Activated effector memory CD4-positive, alpha-beta T cell treated with anti-CD3 and anti-CD28 coated beads, Interleukin-2, amount 50 U/mL, for 16 hours (primary cell): ENCODE results near the gene PYROXD2.
A peak's percentile ranks its signal among the peaks of the same experiment; 100 is the strongest.

Experiments
- DNase-seq: peaks from one replicate; pipeline ENCODE4 v3.0.0-alpha.2; 2020

PYROXD2 gene

GRCh38 chr10:98433881-98434732, 19.1 kb upstream of the PYROXD2 start:
- DNase-seq, result no peak

DNA sequence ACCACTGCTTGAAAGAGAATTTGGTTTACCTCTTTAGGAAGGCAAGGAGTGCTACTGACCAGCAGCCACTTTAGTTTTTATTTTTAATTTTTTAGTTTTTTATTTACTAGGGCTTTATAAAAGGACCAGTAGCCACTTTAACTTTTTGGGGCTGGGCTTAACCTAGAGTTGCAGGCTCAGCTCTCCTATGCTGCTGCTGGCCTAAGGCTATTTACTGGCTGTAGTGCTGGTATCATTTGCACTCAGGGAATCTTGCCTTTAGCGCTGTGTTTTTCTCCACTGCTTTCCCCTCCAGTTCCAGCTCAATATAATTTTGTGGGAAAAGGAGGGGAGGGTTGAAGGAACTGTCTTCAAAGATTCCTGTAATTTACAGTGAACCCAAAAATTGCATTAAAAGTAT, 18.4 kb upstream of the PYROXD2 start:
- DNase-seq, result no peak

DNA sequence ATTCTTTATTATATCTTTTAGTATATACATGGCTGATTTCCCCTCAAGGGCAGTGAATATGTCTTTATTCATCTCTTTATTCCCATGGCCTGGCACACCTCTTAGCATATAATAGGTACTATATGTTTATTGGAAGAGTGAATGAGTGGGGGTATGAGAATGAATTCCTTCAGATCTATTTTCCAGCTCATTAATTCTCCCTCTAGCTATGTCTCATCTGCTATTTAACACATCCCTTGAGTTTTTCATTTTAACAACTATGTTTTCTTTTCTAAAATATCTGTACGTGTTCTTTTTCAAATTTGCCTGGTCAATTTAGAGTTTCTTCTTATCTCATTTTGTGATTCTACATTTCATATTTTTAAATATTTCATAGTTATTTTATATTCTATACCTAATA, 17.3 kb upstream of the PYROXD2 start:
- no peak for DNase-seq

- no peak for DNase-seq
Observed at GRCh38 chr10:98431016-98431415, 16.0 kb upstream of the PYROXD2 start.

DNA sequence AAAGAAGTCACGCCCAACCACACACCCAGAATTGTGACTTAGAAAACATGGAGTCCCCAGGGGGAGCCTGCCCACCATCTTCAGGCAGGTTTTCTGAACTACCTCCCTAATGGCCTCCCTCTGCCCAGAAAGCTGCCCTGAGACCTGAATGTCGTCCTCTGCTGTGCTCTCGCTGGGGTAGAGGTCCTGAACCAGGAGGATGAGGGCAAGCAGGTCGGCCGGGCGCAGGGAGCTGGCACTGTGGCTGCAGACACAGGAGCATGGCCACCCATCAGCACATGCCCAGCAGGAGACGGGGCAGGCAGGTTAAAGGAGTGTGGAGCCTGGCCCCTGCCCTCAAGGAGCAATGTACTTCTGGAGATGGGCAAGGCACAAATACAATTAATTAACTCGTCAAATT, 15.4 kb upstream of the PYROXD2 start:
- DNase-seq, result no peak

- no peak for DNase-seq
Observed at GRCh38 chr10:98429320-98430072, 14.5 kb upstream of the PYROXD2 start.

DNA sequence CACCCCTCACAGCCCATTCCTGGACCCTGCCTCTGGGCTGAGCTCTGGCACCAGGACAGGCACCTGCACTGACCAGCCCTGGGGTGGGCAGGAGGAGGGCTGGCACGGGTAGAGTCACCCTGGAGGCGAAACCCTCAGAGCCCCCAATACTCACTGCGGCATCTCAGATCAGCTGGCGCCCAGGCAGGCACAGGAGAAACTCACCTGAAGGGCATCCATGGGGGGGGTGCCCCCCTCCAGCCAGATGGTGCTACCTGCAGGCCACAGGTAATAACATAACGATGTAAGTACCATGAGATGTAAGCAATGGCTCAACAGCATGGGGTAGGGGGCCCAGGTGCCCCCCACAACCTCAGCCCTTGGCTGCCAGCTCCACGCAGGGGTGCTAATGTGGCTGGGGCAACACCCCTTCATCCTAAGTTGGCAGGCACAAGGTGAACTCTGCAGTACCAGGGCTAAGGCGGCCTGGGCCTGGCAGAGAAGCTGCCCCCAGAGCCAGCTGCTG, 12.1 kb upstream of the PYROXD2 start:
- DNase-seq, result no peak

- DNase-seq, result peak; percentile 76
Observed at GRCh38 chr10:98425511-98426352, 10.8 kb upstream of the PYROXD2 start.

GRCh38 chr10:98424295-98425254, 9.6 kb upstream of the PYROXD2 start:
- no peak for DNase-seq

DNA sequence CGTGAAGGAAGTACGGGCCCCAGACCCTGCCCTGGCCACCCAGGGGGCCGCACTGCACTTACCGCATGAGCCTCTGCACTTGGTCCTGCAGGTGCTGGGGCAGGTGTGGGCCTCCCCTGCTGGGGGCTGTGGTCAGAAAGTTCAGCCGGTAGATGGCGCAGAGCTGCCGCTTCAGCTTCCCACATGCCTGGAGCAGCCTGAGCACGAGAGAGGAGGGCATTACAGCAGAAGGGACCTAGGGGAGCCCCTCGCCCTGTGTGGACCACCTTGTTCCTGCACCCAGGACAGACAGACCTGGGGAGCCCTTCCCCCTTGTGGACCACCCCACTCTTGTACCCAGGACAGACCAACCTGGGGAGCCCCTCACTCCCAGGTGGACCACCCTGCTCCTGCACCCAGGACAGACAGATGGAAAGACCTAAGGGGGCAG, 8.7 kb upstream of the PYROXD2 start:
- no peak for DNase-seq

DNA sequence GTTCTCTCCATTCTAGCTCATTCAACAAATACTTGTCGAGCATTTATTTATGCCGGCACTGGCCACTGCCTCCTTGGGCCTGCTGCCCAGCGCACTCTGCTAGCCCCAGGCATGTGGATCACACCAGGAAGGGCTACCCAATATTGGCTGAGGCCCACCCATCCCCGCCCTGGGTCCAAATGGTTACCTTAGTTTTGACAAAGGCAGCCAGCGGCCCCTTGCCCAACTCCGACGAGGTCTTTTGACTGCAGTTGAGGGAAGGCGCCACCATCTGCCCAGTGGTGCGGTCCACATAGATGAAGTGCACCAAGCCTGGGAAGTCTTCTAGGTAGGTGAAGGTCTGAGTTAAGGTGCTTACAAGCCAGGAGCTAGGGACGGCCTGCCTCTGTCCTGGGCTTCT, 7.2 kb upstream of the PYROXD2 start:
- no peak for DNase-seq

DNA sequence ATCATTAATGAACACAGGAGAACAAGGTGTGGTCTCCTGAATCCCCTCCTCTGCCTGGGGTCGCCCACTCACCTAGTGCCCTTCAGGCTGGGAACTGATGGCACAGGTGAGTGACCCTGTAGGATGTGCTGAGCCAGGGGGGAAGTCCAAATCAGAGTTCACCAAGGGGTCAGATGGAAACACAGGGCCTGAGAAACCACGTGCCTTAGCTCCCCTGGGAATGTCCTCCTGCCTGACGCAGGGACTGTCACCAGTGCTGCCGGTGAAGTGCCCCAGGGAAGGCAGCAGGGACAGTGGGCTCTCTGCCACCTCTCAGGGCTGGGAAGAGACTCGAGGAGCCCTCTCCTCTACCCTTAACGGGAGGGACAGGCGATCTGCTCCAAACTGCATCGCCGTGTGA, 5.8 kb upstream of the PYROXD2 start:
- DNase-seq, result no peak

GRCh38 chr10:98419469-98420261, 4.7 kb upstream of the PYROXD2 start:
- no peak for DNase-seq

- DNase-seq, result no peak
Observed at GRCh38 chr10:98418665-98419468, 3.9 kb upstream of the PYROXD2 start.

DNA sequence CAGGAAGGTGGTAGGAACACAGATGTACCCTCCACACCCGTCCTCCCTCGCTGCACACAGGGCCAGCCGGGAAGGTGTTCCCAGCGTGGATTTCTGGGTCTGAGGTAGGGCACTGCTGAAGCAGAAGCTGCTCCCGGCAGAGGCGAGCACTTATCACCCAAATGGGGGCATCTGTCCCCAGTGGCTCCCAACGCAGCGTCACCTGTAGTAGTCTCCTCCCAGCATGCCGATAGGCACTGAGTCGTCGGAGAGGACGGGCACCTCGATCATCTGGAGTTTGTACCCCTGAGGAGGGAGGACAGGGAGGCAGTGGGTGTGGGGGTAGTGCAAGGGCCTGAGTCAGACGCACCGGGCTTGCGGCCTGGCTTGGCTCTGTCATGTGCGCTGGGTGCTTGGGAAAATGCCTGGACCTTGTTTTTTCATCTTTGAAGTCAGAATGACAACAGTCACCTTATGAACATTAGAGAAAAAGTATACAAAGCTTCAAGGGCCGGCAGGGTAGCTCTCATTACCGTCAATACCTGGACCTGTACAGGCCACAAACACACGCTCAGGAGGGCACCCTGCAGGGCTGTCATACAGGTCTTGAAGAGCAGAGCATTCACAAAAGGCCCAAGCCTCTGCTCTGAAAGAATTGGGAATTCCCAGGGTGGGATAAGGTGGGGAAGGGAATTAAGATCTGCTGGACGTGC, 3.1 kb upstream of the PYROXD2 start:
- DNase-seq, result no peak

DNA sequence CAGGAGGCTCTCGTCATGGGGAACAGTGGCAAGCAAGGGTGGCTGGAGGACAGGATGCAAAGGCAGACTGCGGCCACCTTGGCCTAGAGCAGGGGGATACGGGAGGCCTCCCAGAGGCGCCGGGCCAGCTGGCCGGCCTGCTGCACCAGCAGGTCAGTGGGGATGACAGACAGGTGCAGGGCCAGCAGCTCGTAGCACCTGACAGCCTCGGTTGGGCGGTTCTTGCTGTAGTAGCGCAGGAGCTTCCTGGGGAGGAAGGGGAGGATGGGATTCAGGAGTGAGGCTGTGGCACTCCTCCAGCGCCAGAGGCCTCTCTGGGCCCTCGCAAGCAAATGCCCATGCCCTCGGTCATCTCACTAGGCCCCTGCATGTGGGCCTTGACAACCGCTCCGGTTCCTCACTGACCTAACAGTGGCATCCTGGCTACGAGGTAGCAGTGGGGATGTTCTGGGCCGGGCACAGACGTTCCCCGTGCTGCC, 2.5 kb upstream of the PYROXD2 start:
- DNase-seq, result no peak

- DNase-seq, result no peak
Observed at GRCh38 chr10:98416606-98417388, 1.8 kb upstream of the PYROXD2 start.

- no peak for DNase-seq
Observed at GRCh38 chr10:98415731-98416119, 743 bp upstream of the PYROXD2 start.

GRCh38 chr10:98414578-98414931, 427 bp downstream of the PYROXD2 start:
- DNase-seq, result no peak
